ENCODE measurements around the gene ACIN1.
A peak's percentile ranks its signal among the peaks of the same experiment; 100 is the strongest.

The ACIN1 gene, protein sequence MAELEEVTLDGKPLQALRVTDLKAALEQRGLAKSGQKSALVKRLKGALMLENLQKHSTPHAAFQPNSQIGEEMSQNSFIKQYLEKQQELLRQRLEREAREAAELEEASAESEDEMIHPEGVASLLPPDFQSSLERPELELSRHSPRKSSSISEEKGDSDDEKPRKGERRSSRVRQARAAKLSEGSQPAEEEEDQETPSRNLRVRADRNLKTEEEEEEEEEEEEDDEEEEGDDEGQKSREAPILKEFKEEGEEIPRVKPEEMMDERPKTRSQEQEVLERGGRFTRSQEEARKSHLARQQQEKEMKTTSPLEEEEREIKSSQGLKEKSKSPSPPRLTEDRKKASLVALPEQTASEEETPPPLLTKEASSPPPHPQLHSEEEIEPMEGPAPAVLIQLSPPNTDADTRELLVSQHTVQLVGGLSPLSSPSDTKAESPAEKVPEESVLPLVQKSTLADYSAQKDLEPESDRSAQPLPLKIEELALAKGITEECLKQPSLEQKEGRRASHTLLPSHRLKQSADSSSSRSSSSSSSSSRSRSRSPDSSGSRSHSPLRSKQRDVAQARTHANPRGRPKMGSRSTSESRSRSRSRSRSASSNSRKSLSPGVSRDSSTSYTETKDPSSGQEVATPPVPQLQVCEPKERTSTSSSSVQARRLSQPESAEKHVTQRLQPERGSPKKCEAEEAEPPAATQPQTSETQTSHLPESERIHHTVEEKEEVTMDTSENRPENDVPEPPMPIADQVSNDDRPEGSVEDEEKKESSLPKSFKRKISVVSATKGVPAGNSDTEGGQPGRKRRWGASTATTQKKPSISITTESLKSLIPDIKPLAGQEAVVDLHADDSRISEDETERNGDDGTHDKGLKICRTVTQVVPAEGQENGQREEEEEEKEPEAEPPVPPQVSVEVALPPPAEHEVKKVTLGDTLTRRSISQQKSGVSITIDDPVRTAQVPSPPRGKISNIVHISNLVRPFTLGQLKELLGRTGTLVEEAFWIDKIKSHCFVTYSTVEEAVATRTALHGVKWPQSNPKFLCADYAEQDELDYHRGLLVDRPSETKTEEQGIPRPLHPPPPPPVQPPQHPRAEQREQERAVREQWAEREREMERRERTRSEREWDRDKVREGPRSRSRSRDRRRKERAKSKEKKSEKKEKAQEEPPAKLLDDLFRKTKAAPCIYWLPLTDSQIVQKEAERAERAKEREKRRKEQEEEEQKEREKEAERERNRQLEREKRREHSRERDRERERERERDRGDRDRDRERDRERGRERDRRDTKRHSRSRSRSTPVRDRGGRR

DNA sequence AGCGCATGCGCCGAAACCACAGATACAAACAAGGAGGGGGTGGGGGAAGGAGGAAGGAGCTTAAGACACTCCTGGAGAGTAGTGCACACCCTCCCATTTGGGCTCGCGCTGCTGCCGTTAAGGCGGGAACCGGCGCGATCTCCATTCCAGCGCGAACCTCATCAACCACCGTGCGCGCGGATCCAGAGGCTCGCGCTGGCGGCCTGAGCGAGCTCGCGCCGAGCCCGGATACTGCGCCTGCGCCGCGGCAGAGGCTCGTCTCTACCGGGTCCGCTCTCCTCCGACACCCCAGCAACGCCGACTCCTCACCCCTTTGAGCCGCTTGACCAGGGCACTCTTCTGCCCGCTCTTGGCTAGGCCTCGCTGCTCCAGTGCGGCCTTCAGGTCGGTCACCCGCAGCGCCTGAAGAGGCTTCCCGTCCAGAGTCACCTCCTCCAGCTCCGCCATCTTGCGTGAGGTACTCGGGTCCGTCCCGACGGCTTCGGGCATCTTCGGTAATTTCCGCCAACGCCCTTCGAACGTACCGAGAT lies at the start of gene ACIN1:
Gene ACIN1 (minus strand): TSS at position 471 of the 530 bp plus-strand sequence. CDS start 24 bp downstream, at position 447.
- intact Hi-C loops (cut with DNase I) = no loop called here
- peak in 8 of 10 donors; percentile 53 to 89 (median 66) for DNase-seq

DNA sequence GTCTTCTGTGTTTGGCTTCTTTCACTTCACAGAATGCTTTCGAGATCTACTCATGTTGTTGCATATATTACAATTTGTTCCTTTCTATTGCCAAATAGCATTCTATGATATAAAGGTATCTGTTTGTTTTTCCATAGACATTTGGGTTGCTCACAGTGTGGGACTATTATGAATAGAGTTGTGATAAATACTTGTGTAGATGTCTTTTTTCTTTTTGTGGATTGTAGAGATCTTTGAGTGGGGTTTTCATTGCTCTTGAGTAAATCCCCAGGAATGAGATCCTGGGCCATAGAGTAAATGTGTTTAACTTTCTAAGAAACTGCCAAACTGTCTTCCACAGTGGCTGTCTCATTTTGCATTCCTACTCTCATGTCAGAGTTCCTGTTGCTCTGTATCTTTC lies 49.0 kb upstream of the ACIN1 start:
- no peak for DNase-seq
- intact Hi-C loops (cut with DNase I) = no loop called here

- intact Hi-C loops (cut with DNase I) = no loop called here
- DNase-seq = peak in 1 of 10 donors; percentile 38
Measured at GRCh38 chr14:23142826-23143225, 47.9 kb upstream of the ACIN1 start.

GRCh38 chr14:23141706-23142444 lies 46.9 kb upstream of the ACIN1 start:
- intact Hi-C loops (cut with DNase I) = no loop called here

DNA sequence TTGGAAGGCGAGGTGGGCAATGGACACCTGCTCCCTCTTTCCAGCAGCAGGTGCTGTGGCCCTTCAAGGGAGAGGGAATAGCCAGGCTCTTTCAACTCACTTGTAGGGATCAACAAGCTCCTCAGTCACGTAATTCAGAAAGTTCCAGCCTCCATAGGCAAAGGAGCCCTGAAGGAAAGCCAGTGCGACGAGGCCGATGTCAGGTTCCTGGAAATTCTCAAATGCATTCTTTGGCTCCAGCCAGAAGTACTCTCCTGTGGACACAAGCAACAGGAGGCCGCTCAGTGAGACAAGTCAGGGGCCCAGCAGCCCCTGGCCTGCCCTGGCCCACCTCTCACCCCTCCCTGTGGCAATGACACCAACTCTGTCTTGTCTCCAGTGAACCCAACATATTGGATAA lies 45.4 kb upstream of the ACIN1 start:
- intact Hi-C loops (cut with DNase I) = no loop called here
- peak in 1 of 10 donors; percentile 29 for DNase-seq

More at GRCh38 chr14:23141706-23142444, 46.9 kb upstream of the ACIN1 start:
- DNase-seq = peak in 2 of 10 donors; percentile 36 to 88

- intact Hi-C loops (cut with DNase I) = no loop called here
- DNase-seq = no peak
Measured at GRCh38 chr14:23139874-23140273, 44.9 kb upstream of the ACIN1 start.

- DNase-seq = no peak
- intact Hi-C loops (cut with DNase I) = no loop called here
Measured at GRCh38 chr14:23137813-23138535, 43.0 kb upstream of the ACIN1 start.

DNA sequence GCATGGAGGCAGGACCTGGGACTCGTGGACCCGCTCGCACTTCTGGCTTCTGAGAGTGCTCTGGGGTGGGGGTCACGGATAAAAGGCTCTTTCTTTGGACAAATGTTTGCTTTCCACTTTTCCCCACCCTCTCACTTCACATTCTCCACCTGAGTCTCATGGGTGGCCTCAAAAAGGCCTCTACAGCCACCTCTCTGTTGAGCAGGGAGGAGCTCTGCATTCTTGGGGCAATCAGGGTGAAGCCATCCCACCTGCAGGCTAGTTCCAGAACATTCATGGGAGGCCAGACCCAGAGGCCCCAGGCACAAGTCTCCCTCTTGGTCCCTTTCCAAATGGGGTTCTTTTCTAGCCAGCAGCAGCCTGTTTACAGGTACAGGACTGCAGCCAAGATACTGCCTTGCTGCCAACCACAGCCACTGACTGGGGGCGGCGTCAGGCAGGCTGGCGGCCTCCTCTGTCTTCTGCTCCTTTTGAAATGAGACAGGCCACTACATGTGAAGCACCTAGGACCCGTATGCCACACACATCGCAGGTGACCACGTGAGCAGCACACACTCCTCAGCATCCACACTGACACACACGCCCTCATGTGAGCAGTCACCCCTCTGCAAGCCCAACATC lies 42.4 kb upstream of the ACIN1 start:
- peak in 3 of 10 donors; percentile 47 to 92 (median 78) for DNase-seq
- intact Hi-C loops (cut with DNase I) = no loop called here

GRCh38 chr14:23136566-23137133 lies 41.7 kb upstream of the ACIN1 start:
- intact Hi-C loops (cut with DNase I) = no loop called here
- peak in 1 of 10 donors; percentile 72 for DNase-seq

DNA sequence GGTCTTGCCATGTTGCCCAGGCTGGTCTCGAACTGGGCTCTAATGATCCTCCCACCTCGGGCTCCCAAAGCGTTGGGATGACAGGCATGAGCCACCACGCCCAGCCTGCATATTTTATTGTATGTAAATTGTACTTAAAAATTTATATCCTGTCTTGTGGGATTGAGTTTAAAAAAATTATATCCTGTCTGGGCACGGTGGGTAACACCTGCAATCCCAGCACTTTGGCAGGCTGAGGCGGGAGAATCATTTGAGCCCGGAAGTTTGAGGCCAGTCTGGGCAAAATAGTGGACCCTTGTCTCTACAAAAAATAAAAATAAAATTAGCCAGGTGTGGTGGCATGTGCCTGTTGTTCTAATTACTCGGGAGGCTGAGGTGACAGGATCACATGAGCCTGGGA lies 38.0 kb upstream of the ACIN1 start:
- peak in 1 of 10 donors; percentile 46 for DNase-seq
- intact Hi-C loops (cut with DNase I) = no loop called here

- peak in 1 of 10 donors; percentile 68 for DNase-seq
- intact Hi-C loops (cut with DNase I) = no loop called here
Measured at GRCh38 chr14:23131482-23131881, 36.5 kb upstream of the ACIN1 start.

- intact Hi-C loops (cut with DNase I) = no loop called here
- DNase-seq = peak in 1 of 10 donors; percentile 46
Measured at GRCh38 chr14:23130871-23131270, 35.9 kb upstream of the ACIN1 start.

DNA sequence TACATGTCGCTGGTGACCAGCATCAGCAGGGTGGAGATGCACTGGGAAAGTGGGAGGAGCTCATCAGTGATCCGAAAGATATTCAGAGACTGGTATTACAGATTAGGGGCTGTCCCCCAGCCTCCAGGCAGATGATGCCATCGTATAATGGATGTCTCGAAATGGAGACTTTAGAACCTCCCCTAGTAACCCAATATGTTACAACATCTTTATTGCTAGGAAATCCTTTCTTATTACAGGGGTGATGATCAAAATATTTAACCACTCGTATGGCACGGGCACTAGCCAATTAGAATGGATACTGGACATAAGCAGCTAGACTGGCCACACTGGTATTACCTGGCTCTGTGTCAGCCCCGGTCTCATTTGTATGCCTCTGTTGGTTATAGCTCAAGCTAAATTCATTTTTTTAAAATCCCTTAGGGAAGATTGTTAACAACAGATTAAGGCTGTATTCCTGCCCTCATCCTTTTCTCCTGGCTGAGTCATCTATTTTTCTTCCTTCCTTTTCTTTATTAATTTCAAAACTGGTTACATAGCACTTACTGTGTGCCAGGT lies 34.9 kb upstream of the ACIN1 start:
- no peak for DNase-seq
- intact Hi-C loops (cut with DNase I) = no loop called here

- intact Hi-C loops (cut with DNase I) = no loop called here
- DNase-seq = no peak
Measured at GRCh38 chr14:23128969-23129758, 34.2 kb upstream of the ACIN1 start.

DNA sequence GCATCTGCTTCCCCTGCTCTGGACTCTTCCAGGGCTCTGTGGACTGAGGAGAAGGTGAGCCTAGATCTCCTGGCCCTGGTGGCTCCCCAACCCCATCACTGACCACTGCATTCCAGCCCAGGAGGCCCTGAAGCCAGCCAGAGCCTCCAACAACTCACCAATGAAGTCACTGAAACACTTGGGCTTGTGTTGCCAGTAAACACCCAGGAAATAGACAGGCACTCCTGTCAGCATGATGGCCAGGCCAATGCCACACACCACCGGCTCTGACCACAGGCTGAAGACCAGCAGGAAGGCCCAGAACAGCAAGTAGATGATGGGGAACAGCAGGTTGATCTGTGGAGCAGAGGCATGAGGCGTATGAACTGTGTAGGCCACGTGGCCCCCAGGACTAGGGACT lies 32.9 kb upstream of the ACIN1 start:
- no peak for DNase-seq
- intact Hi-C loops (cut with DNase I) = no loop called here

DNA sequence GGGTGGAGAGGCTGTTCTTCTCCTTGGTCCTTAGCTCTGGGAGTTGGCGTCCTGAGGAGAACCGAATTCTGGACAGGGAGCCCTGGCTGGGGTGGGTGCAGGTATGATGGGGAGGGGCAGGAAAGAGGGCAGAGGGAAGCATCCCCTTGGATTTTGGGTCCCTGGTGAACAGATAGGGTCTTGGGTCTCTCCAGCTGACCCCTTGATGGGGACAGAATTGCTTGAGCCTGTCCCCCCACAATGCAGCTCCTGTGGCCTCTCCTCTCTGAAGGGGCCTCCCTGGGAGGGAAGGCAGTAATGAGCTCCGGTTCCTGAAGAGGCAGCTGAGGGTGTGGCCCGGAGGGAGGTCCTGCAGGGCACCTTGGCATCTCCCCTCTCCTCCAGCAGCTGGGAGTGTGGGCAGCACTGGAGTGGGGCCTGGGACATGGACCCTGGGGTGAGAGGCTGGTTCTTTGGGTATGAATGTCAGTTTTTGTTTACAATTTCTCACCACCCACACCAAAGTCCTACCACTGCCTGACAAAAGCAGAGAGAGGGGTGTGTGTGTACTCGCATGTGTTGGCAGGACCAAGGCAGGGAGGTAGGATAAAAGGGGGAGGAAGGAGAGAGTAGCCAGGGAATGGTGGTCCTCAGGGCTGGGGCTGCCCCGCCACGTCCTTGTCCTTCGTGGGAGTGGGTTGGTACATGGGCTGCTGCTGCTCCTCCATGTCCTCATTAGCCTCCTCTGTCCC lies 31.8 kb upstream of the ACIN1 start:
- peak in 1 of 10 donors; percentile 59 for DNase-seq
- intact Hi-C loops (cut with DNase I) = no loop called here
